ENCODE data around the gene ARID5A. TPM values are rescaled to one million over a fixed set of nuclear protein-coding genes. Genes with fewer than 3 reads are reported as not detected.

The ARID5A gene
- total and polyA plus RNA-seq, 2 of the 13 experiments (the other 11 are each of a cell fraction or from before 2014, with no cell fraction given): 6.0 to 9.5 TPM

DNA sequence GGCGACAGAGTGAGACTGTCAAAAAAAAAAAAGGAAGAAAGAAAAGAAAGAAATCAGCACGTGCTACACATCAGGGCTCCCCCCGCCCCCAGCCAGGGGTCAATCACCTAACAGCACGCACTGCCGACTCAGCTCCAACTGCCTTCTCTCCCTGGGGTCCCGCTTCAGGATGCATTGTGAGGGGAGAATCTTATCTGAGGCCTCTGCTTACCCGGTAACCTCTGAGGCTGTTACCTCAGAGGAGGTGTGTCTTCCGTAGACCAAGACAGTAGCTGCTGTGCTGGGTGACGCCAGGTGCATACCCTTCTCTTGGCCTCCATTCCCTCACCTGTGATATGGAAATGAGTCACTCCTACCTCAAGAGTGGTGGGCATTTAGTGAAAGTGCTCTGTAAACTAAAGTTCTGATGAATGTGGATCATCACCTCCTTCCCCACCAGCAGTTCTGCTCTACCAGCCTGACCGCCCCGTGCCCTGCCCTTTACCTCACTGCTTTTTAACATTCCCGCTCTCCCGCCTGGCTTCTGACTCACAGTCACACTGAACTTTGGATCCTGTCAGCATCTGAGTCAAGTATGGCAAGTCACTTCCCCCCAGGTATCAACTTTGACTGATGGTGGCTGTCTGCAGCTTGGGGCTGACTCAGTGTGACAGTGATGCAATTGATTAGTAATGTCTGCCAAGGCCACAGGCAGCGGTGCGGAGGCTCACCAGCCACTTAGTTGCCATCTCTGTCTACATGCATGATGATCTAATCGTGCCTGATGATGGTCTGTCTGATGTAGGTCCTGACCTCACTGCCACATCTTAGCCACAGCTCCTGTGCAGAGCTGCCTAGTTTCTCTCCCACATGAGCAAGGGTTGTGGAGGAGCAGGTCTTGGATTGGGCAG, 20.1 kb downstream of the ARID5A start (continued):
- TF ChIP-seq, protein P1, sequence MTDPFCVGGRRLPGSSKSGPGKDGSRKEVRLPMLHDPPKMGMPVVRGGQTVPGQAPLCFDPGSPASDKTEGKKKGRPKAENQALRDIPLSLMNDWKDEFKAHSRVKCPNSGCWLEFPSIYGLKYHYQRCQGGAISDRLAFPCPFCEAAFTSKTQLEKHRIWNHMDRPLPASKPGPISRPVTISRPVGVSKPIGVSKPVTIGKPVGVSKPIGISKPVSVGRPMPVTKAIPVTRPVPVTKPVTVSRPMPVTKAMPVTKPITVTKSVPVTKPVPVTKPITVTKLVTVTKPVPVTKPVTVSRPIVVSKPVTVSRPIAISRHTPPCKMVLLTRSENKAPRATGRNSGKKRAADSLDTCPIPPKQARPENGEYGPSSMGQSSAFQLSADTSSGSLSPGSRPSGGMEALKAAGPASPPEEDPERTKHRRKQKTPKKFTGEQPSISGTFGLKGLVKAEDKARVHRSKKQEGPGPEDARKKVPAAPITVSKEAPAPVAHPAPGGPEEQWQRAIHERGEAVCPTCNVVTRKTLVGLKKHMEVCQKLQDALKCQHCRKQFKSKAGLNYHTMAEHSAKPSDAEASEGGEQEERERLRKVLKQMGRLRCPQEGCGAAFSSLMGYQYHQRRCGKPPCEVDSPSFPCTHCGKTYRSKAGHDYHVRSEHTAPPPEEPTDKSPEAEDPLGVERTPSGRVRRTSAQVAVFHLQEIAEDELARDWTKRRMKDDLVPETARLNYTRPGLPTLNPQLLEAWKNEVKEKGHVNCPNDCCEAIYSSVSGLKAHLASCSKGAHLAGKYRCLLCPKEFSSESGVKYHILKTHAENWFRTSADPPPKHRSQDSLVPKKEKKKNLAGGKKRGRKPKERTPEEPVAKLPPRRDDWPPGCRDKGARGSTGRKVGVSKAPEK (CRISPR knock-in tag; IDR thresholded peaks at IDR 0.05; ENCODE audit: borderline replicate concordance): no peak
- TF ChIP-seq, protein P2, sequence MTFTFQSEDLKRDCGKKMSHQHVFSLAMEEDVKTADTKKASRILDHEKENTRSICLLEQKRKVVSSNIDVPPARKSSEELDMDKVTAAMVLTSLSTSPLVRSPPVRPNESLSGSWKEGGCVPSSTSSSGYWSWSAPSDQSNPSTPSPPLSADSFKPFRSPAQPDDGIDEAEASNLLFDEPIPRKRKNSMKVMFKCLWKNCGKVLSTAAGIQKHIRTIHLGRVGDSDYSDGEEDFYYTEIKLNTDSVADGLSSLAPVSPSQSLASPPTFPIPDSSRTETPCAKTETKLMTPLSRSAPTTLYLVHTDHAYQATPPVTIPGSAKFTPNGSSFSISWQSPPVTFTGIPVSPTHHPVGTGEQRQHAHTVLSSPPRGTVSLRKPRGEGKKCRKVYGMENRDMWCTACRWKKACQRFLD (CRISPR knock-in tag; IDR thresholded peaks at IDR 0.05; ENCODE audit: borderline replicate concordance): no peak
- TF ChIP-seq, protein P3, sequence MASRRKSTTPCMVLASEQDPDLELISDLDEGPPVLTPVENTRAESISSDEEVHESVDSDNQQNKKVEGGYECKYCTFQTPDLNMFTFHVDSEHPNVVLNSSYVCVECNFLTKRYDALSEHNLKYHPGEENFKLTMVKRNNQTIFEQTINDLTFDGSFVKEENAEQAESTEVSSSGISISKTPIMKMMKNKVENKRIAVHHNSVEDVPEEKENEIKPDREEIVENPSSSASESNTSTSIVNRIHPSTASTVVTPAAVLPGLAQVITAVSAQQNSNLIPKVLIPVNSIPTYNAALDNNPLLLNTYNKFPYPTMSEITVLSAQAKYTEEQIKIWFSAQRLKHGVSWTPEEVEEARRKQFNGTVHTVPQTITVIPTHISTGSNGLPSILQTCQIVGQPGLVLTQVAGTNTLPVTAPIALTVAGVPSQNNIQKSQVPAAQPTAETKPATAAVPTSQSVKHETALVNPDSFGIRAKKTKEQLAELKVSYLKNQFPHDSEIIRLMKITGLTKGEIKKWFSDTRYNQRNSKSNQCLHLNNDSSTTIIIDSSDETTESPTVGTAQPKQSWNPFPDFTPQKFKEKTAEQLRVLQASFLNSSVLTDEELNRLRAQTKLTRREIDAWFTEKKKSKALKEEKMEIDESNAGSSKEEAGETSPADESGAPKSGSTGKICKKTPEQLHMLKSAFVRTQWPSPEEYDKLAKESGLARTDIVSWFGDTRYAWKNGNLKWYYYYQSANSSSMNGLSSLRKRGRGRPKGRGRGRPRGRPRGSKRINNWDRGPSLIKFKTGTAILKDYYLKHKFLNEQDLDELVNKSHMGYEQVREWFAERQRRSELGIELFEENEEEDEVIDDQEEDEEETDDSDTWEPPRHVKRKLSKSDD (CRISPR knock-in tag; IDR thresholded peaks at IDR 0.05; ENCODE audit: low read depth): peak; percentile 94
- TF ChIP-seq MXD4 (CRISPR knock-in tag; IDR thresholded peaks at IDR 0.05) (peak; percentile 92), ZNF543 (CRISPR knock-in tag; IDR thresholded peaks at IDR 0.05) (no peak), HNRNPUL1 (IDR thresholded peaks at IDR 0.05; ENCODE audit: low read depth, low read length) (no peak), GABPB1 (CRISPR knock-in tag; IDR thresholded peaks at IDR 0.05) (peak; percentile 71), U2AF2 (IDR thresholded peaks at IDR 0.05; ENCODE audit: low read depth, low read length) (no peak), FOXO1 (CRISPR knock-in tag; IDR thresholded peaks at IDR 0.05) (no peak; the same call in none of the 2 replicates), AGO2 (optimal IDR thresholded peaks at IDR 0.05; ENCODE audit: low read depth, low read length) (no peak)
- TF ChIP-seq, protein P4, sequence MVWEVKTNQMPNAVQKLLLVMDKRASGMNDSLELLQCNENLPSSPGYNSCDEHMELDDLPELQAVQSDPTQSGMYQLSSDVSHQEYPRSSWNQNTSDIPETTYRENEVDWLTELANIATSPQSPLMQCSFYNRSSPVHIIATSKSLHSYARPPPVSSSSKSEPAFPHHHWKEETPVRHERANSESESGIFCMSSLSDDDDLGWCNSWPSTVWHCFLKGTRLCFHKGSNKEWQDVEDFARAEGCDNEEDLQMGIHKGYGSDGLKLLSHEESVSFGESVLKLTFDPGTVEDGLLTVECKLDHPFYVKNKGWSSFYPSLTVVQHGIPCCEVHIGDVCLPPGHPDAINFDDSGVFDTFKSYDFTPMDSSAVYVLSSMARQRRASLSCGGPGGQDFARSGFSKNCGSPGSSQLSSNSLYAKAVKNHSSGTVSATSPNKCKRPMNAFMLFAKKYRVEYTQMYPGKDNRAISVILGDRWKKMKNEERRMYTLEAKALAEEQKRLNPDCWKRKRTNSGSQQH (CRISPR knock-in tag; IDR thresholded peaks at IDR 0.05; ENCODE audit: low read depth): peak; percentile 93
- TF ChIP-seq, protein P5, sequence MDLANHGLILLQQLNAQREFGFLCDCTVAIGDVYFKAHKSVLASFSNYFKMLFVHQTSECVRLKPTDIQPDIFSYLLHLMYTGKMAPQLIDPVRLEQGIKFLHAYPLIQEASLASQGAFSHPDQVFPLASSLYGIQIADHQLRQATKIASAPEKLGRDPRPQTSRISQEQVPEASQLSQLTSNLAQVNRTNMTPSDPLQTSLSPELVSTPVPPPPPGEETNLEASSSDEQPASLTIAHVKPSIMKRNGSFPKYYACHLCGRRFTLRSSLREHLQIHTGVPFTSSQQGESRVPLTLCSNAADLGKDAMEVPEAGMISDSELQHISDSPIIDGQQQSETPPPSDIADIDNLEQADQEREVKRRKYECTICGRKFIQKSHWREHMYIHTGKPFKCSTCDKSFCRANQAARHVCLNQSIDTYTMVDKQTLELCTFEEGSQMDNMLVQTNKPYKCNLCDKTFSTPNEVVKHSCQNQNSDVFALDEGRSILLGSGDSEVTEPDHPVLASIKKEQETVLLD (CRISPR knock-in tag; IDR thresholded peaks at IDR 0.05; ENCODE audit: low read depth): no peak
- TF ChIP-seq, protein P6, sequence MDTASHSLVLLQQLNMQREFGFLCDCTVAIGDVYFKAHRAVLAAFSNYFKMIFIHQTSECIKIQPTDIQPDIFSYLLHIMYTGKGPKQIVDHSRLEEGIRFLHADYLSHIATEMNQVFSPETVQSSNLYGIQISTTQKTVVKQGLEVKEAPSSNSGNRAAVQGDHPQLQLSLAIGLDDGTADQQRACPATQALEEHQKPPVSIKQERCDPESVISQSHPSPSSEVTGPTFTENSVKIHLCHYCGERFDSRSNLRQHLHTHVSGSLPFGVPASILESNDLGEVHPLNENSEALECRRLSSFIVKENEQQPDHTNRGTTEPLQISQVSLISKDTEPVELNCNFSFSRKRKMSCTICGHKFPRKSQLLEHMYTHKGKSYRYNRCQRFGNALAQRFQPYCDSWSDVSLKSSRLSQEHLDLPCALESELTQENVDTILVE (CRISPR knock-in tag; IDR thresholded peaks at IDR 0.05): peak; percentile 88
- TF ChIP-seq, protein P7, sequence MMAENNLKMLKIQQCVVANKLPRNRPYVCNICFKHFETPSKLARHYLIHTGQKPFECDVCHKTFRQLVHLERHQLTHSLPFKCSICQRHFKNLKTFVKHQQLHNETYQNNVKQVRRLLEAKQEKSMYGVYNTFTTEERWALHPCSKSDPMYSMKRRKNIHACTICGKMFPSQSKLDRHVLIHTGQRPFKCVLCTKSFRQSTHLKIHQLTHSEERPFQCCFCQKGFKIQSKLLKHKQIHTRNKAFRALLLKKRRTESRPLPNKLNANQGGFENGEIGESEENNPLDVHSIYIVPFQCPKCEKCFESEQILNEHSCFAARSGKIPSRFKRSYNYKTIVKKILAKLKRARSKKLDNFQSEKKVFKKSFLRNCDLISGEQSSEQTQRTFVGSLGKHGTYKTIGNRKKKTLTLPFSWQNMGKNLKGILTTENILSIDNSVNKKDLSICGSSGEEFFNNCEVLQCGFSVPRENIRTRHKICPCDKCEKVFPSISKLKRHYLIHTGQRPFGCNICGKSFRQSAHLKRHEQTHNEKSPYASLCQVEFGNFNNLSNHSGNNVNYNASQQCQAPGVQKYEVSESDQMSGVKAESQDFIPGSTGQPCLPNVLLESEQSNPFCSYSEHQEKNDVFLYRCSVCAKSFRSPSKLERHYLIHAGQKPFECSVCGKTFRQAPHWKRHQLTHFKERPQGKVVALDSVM (CRISPR knock-in tag; IDR thresholded peaks at IDR 0.05): peak; percentile 65
